HG02938 (cell line): Measurements from ENCODE around the gene GRAMD4.

Source experiments
- ATAC-seq: cut with Tn5 transposase; IDR thresholded peaks from one replicate; pipeline ENCODE4 v1.9.1; 2021; ENCODE audit warnings: mild to moderate bottlenecking, moderate library complexity; ENCODE audit not compliant: unreplicated experiment

The GRAMD4 gene

DNA sequence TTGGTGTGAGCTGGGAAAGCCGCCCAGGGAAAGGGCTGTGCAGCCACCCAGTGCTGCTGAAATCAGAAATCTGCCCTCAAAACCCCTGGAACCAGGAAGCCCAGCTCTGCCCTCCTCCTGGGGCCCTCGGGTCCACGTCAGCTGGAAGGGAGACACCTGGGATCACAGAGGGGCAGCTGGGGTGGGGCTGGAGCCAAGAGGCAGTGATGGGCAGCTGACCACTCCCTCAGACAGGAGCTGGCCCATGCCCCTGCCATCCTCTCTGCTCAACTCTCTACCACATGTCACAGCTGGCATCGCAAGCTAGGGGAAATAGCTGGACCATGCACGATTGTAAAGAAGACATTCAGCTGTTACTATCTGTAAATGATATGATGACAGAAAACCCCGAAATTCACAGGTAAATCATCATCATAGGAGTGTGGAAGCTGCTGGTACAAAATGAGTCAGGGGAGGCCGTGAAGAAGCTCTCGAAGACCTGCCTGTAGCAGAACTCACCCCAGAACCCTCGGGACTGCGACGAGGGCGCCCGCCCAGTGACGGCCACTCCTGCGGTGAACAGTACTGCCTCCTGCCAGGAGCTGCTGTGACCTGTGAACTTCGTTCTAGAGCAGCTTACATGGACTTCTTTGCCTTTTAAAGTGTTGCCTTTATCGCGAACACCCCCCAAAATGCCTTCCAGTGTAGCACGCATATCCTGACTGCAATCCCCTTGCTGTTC lies 62.0 kb downstream of the GRAMD4 start:
- ATAC-seq: no peak

- peak; percentile 89 for ATAC-seq
These were observed 64.5 kb downstream of the GRAMD4 start for GRCh38 chr22:46684706-46685105.

GRCh38 chr22:46686221-46687047 lies 66.2 kb downstream of the GRAMD4 start:
- no peak for ATAC-seq

GRCh38 chr22:46687048-46687444 lies 66.9 kb downstream of the GRAMD4 start:
- no peak for ATAC-seq

DNA sequence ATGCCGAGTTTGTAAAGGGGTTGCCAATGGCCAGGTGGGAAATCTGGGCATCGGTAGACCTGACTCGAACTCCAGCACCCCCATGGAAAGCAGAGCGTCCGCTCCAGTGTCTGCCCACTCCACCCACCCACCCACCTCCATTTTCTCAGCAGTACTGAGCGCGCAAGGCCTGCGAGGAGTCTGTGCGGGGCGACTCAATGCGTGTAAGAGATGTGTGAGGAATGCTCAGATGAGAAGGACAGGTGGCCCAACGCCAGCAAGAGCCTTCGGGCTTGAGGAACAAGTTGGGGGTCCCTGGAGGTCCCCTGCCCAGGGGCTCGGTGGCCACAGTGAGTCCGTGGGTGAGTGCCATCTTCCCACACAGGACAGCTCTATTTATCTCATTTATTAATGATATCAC lies 67.3 kb downstream of the GRAMD4 start:
- ATAC-seq: no peak

DNA sequence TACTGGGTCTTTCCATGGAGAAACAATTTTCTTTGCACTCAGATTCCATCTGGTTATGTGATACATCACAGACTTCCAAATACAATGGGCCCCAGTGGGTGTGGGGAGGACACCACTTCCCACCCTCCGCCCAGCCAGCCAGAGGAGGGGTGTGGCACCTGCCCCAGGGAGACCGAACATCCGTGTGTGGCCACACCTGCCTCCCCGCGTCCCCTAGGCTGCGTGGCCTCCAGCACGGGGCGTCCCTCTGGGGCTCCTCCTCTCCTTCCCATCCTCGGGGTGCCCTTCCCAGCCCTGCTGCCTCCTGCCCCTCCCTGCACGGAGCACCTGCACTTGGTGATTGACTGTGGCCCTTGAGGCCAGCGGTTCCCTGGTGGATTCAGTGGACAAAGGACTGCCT lies 68.8 kb downstream of the GRAMD4 start:
- no peak for ATAC-seq

DNA sequence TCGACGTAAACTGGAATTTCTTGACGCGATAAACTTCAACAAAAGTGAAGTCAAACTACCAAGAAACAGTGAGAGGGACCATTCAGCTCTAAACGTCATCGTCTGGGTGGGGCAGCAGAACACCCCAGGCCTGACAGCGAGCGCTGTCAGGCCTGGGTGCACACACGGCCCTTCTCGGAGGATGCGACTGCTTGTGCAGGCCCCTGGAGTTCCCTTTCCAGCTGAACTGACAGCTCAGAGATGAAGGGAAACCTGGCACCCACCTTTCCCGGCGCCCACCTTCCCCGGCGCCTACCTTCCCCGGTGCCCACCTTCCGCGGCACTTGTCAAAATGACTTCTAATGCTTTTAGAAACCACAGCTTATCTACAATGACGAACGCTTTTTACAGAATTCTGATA lies 70.0 kb downstream of the GRAMD4 start:
- no peak for ATAC-seq

GRCh38 chr22:46691571-46691970 lies 71.4 kb downstream of the GRAMD4 start:
- no peak for ATAC-seq

GRCh38 chr22:46693634-46694415 lies 73.6 kb downstream of the GRAMD4 start:
- ATAC-seq: no peak

GRCh38 chr22:46694416-46695170 lies 74.4 kb downstream of the GRAMD4 start:
- no peak for ATAC-seq

DNA sequence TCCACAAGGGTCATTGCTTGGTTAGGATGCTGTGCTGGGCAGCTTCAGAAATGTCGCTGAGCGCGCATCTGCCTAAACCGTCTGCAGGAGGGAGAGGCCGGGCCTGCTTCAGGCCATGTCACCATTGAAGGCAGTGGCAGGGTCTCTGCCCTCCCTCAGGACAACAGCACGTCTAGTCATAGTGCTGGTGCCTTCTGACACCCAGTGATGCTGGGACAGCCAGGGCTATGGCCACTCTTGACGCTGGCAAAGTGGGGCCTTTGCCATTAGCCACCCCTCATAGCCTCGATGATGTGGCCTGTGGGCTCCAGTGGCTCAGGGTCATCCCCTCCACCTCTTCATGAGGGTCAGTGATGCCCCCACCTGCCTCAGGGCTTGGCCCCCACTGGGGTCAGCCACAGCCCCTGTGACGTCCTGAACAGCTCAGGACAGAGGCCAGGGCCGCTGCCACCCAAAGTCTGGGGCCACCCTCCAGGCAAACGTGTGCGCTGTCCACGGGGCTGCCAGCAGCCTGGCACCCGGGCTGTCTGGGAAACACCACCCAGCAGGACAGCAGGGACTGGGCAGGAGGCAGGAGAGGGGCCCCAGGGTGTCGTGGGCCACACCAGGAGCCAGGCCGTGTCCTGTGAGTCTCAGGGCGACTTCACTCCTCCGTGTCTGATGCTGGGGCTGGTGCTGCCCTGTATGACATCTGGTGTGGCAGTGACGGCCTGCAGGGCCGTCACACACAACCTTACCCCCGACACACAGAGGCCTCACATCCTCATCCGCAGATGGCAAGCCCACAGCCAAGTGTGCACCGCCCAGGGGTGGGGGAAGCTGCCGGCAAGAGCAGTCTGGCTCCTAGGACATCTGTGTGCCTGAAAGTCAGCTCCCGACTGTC lies 75.4 kb downstream of the GRAMD4 start:
- no peak for ATAC-seq

- no peak for ATAC-seq
These were observed 76.0 kb downstream of the GRAMD4 start for GRCh38 chr22:46696229-46696518.

DNA sequence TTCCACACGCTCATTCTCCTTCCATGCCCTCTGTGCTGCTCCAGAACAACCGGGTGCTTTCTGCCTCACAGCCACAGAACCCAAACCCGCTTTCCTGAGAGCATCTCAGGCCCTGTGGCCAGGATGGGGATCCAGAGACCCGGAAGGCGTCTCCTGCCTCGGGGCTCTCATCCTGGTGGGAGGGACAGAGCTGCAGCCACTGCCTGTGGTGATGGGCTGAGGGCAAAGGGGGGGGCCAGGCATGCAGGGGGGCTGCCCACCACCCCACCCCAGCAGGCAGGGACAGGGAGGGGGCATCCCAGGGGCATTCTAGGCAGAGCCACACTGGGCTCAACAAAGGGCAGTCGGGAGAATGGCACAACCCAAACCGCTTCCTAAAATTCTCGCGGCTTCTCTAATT lies 76.4 kb downstream of the GRAMD4 start:
- ATAC-seq: no peak

- ATAC-seq: no peak
These were observed 77.8 kb downstream of the GRAMD4 start for GRCh38 chr22:46697811-46698515.

- ATAC-seq: no peak
These were observed 78.9 kb downstream of the GRAMD4 start for GRCh38 chr22:46699091-46699490.

GRCh38 chr22:46701262-46701661 lies 81.1 kb downstream of the GRAMD4 start:
- ATAC-seq: no peak

- no peak for ATAC-seq
These were observed 83.2 kb downstream of the GRAMD4 start for GRCh38 chr22:46703171-46703995.

DNA sequence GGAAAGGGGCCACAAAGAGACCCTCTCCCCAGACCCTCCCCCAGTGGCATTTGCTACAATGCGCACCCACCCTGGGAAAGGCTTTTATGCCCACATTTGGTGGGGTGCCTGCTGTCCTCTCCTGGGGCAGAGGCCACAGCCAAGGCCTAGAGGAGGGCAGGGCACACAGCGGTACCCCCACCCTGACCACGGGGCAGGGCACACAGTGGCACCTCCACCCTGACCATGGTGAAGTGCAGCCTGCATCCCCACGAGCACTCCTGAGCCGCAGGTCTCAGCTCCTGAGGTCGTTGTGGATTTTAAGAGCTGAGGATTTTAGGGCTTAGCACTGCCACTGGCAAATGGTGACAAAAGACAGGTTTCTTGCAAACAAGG lies 83.8 kb downstream of the GRAMD4 start:
- ATAC-seq: no peak

DNA sequence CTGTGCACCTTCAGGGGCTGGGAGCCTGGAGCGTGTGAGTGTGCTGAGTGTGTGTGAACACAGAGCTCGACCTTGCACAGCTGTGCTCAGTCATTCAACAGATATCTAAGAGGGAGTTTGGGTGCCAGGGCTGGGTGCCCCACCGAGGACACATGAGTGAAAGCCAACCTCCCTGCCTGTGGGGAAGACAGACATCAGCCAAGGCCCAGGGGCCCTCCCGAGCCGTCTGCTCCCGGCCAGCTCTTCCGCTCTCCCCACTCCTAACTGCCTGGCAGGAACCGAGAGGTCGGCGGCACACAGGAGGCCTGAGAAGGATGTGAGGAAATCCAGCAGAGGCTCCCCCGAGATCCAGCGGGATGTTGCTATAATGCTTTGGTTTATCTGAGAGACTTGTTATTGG lies 85.9 kb downstream of the GRAMD4 start:
- no peak for ATAC-seq
